MM.1S (cell line): ENCODE results near the gene SLC7A1.

Source experiments
- CTCF ChIP-seq: fragments of 300-600 bp; sonication (generic); IDR thresholded peaks from 2 replicates; pipeline ENCODE4 v1.5.1; 2016; ENCODE audit warnings: antibody characterized with exemption, low read length, mixed read lengths
- EZH2 ChIP-seq: fragments of 300-600 bp; sonication (generic); optimal IDR thresholded peaks from 2 replicates; pipeline ENCODE3; 2017; ENCODE audit warnings: low read depth, mild to moderate bottlenecking, antibody characterized with exemption, low read length, mixed read lengths

- TF ChIP-seq CTCF (no peak), EZH2 (no peak)
These were observed 54.7 kb downstream of the SLC7A1 start for GRCh38 chr13:29540799-29541198.
